ENCODE measurements around the gene DROSHA. TPM values are rescaled to one million over a fixed set of nuclear protein-coding genes. Genes with fewer than 3 reads are reported as not detected.

Gene DROSHA
- total RNA-seq, 1 experiment from 2014 or later: 73.5 TPM

DNA sequence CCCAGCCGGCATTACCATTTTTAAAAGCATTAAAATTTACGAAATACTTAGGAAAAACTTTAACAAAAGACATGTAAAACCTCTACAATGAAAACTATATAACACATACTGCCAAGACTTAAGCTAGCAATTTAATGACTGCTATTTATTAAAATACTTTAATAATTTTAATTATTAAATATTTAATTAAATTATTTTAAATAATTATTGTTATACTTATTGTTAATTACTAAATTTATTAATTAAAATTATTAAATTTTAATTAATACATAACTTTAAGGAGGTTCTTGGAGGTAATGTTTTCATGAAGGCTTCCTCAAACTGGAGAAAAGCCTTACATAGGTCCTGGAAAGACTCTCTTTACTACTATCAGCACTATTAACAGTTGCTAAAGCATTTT lies 47.7 kb upstream of the DROSHA start:
- no peak overlapping the region for H2AFZ ChIP-seq (ENCODE audit: low read depth, low read length, poor library complexity, severe bottlenecking)
- no peak overlapping the region for H3K4me3 ChIP-seq (replicated peaks in 1 of 2; ENCODE audit: low read depth in 1 of 2, low read length in 2 of 2)
- RAD21 ChIA-PET (ENCODE audit: low non-redundant PET in 1 of 2, low total read pairs in 2 of 2, uncharacterized antibody in 2 of 2, unreplicated experiment in 2 of 2): no interaction called here
- intact Hi-C loops (cut with micrococcal nuclease): no loop called here
- no peak overlapping the region for H3K4me2 ChIP-seq (ENCODE audit: low read length)
- CTCF ChIA-PET: interaction anchor here (2.1 kb wide), 1 partner anchor 230 kb away, joined by 8 read pairs; no protein-coding TSS in a partner anchor
- H3K9ac ChIP-seq (ENCODE audit: low read length): no peak overlapping the region
- no peaks in the 10 kb centered on the region for H3K36me3 ChIP-seq (ENCODE audit: control insufficient read depth in 1 of 2, insufficient read depth in 2 of 2, low read length in 2 of 2)
- no TSS peak for BruUV-seq (replicated peaks)
- H3K4me1 ChIP-seq (ENCODE audit: control insufficient read depth in 1 of 2, insufficient read depth in 2 of 2, low read length in 2 of 2): no peaks in the 10 kb centered on the region
- H3K27ac ChIP-seq (ENCODE audit: low read depth, low read length): no peak overlapping the region
- H3K27me3 ChIP-seq (ENCODE audit: insufficient read depth, low read length): peaks cover 8% of the 10 kb centered on the region
- TF ChIP-seq EZH2phosphoT487 (IDR thresholded peaks at IDR 0.05; ENCODE audit: borderline replicate concordance) (no peak), CBX3 (IDR thresholded peaks at IDR 0.05; ENCODE audit: low read depth) (no peak), CEBPB (IDR thresholded peaks at IDR 0.05; ENCODE audit: low read depth) (no peak), CTCF (IDR thresholded peaks at IDR 0.05 in 2 of 3, conservative IDR thresholded peaks at IDR 0.05 in 1 of 3; ENCODE audit: borderline replicate concordance in 1 of 3, insufficient read depth in 1 of 3, low read depth in 2 of 3, low read length in 2 of 3) (no peak), YY1 (IDR thresholded peaks at IDR 0.05; ENCODE audit: extremely low read depth, insufficient replicate concordance, low read depth, low read length) (no peak), SIN3A (IDR thresholded peaks at IDR 0.05; ENCODE audit: low read depth) (no peak), TCF7L2 (IDR thresholded peaks at IDR 0.05; ENCODE audit: borderline replicate concordance, extremely low read depth, insufficient read depth, insufficient read length) (no peak), ZNF274 (IDR thresholded peaks at IDR 0.05; ENCODE audit: low read depth, low read length) (no peak), SP1 (IDR thresholded peaks at IDR 0.05; ENCODE audit: low read depth) (no peak), SRF (IDR thresholded peaks at IDR 0.05; ENCODE audit: low read depth) (no peak), POLR2AphosphoS5 (IDR thresholded peaks at IDR 0.05; ENCODE audit: low read depth, low read length) (no peak), POLR2A (IDR thresholded peaks at IDR 0.05; ENCODE audit: borderline replicate concordance, extremely low read depth, insufficient read depth, insufficient read length) (no peak), ZBTB33 (IDR thresholded peaks at IDR 0.05; ENCODE audit: extremely low read depth, insufficient replicate concordance, low read length) (no peak), RAD21 (IDR thresholded peaks at IDR 0.05; ENCODE audit: low read depth) (no peak), JUND (IDR thresholded peaks at IDR 0.05) (no peak), ZFX (IDR thresholded peaks at IDR 0.05) (no peak)
- TF ChIP-seq, protein P1, sequence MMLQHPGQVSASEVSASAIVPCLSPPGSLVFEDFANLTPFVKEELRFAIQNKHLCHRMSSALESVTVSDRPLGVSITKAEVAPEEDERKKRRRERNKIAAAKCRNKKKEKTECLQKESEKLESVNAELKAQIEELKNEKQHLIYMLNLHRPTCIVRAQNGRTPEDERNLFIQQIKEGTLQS (IDR thresholded peaks at IDR 0.05): no peak
- TF ChIP-seq, protein P2, sequence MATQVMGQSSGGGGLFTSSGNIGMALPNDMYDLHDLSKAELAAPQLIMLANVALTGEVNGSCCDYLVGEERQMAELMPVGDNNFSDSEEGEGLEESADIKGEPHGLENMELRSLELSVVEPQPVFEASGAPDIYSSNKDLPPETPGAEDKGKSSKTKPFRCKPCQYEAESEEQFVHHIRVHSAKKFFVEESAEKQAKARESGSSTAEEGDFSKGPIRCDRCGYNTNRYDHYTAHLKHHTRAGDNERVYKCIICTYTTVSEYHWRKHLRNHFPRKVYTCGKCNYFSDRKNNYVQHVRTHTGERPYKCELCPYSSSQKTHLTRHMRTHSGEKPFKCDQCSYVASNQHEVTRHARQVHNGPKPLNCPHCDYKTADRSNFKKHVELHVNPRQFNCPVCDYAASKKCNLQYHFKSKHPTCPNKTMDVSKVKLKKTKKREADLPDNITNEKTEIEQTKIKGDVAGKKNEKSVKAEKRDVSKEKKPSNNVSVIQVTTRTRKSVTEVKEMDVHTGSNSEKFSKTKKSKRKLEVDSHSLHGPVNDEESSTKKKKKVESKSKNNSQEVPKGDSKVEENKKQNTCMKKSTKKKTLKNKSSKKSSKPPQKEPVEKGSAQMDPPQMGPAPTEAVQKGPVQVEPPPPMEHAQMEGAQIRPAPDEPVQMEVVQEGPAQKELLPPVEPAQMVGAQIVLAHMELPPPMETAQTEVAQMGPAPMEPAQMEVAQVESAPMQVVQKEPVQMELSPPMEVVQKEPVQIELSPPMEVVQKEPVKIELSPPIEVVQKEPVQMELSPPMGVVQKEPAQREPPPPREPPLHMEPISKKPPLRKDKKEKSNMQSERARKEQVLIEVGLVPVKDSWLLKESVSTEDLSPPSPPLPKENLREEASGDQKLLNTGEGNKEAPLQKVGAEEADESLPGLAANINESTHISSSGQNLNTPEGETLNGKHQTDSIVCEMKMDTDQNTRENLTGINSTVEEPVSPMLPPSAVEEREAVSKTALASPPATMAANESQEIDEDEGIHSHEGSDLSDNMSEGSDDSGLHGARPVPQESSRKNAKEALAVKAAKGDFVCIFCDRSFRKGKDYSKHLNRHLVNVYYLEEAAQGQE (IDR thresholded peaks at IDR 0.05; ENCODE audit: low read depth): no peak
- TF ChIP-seq, protein P3, sequence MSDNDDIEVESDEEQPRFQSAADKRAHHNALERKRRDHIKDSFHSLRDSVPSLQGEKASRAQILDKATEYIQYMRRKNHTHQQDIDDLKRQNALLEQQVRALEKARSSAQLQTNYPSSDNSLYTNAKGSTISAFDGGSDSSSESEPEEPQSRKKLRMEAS (IDR thresholded peaks at IDR 0.05): no peak
- ATAC-seq (no peak), DNase-seq (ENCODE audit: low read depth, low spot score) (no peak)
- no peaks in the 10 kb centered on the region for H4K20me1 ChIP-seq (ENCODE audit: insufficient read depth)
- H3K9me3 ChIP-seq (ENCODE audit: control insufficient read depth in 1 of 2, insufficient read depth in 1 of 2, low read depth in 1 of 2, low read length in 2 of 2): no peaks in the 10 kb centered on the region
- POLR2A ChIA-PET: no interaction called here
- H3K79me2 ChIP-seq (ENCODE audit: insufficient read depth, low read length): no peaks in the 10 kb centered on the region
- no peaks in the 10 kb centered on the region for H3K9me2 ChIP-seq (ENCODE audit: insufficient read depth)
